ENCODE measurements around the gene MPRIP. TPM values are rescaled to one million over a fixed set of nuclear protein-coding genes. Genes with fewer than 3 reads are reported as not detected.

MPRIP gene
- total and polyA plus RNA-seq, 4 donors: 121 to 342 (median 175) TPM

- Histone ChIP-seq H3K9ac (ENCODE audit: insufficient read depth in 1 of 2, low read length in 2 of 2) (no peak overlapping the region), H3K36me3 (ENCODE audit: control insufficient read depth in 4 of 4, insufficient read depth in 4 of 4, low read length in 4 of 4) (peaks cover 0 to 13% (median 9%) of the 10 kb centered on the region in 4 donors), H3K9me3 (ENCODE audit: control insufficient read depth in 4 of 4, insufficient read depth in 3 of 4, low read length in 3 of 4) (no peaks in the 10 kb centered on the region), H3K27ac (ENCODE audit: low read depth in 1 of 2, low read length in 1 of 2) (peak overlapping the region in 1 of 2 donors; percentile 66), H3K27me3 (ENCODE audit: control insufficient read depth in 3 of 3, insufficient read depth in 3 of 3, low read length in 2 of 3) (no peaks in the 10 kb centered on the region), H3K4me1 (ENCODE audit: control insufficient read depth in 5 of 5, insufficient read depth in 5 of 5, low read length in 5 of 5) (peaks cover 0 to 31% (median 18%) of the 10 kb centered on the region in 5 donors), H3K4me3 (no peak overlapping the region)
- DNase-seq: peak; percentile 23 to 37 (median 26)
- ATAC-seq (ENCODE audit: insufficient read depth, low FRiP score): peak; percentile 68
- 35 to 54% methylated on average over 12 of the region's 12 CpGs for WGBS, 2 donors
- TF ChIP-seq CTCF (IDR thresholded peaks at IDR 0.05; ENCODE audit: control extremely low read depth, extremely low read depth): no peak
Measured at GRCh38 chr17:17063546-17064122, 21.4 kb downstream of the MPRIP start.

GRCh38 chr17:17064322-17064721 lies 22.1 kb downstream of the MPRIP start:
- H3K36me3 ChIP-seq (ENCODE audit: control insufficient read depth in 4 of 4, insufficient read depth in 4 of 4, low read length in 4 of 4): peaks cover 0 to 11% (median 7%) of the 10 kb centered on the region in 4 donors
- TF ChIP-seq CTCF (IDR thresholded peaks at IDR 0.05; ENCODE audit: control extremely low read depth, extremely low read depth): no peak
- no peak for ATAC-seq (ENCODE audit: insufficient read depth, low FRiP score)
- peak in 1 of 3 donors; percentile 3 for DNase-seq
- H3K9ac ChIP-seq (ENCODE audit: insufficient read depth in 1 of 2, low read length in 2 of 2): no peak overlapping the region
- 82 to 88% methylated on average over 7 of the region's 7 CpGs for WGBS, 2 donors
- H3K27me3 ChIP-seq (ENCODE audit: control insufficient read depth in 3 of 3, insufficient read depth in 3 of 3, low read length in 2 of 3): no peaks in the 10 kb centered on the region
- H3K4me3 ChIP-seq: no peak overlapping the region
- H3K9me3 ChIP-seq (ENCODE audit: control insufficient read depth in 4 of 4, insufficient read depth in 3 of 4, low read length in 3 of 4): no peaks in the 10 kb centered on the region
- H3K4me1 ChIP-seq (ENCODE audit: control insufficient read depth in 5 of 5, insufficient read depth in 5 of 5, low read length in 5 of 5): peaks cover 0 to 30% (median 18%) of the 10 kb centered on the region in 5 donors
- H3K27ac ChIP-seq (ENCODE audit: low read depth in 1 of 2, low read length in 1 of 2): peak overlapping the region in 1 of 2 donors; percentile 56

GRCh38 chr17:17066021-17066420 lies 23.8 kb downstream of the MPRIP start:
- no peak for TF ChIP-seq CTCF (IDR thresholded peaks at IDR 0.05; ENCODE audit: control extremely low read depth, extremely low read depth)
- ATAC-seq (ENCODE audit: insufficient read depth, low FRiP score) (no peak), DNase-seq (no peak)
- Histone ChIP-seq H3K27ac (ENCODE audit: low read depth in 1 of 2, low read length in 1 of 2) (no peak overlapping the region), H3K9ac (ENCODE audit: insufficient read depth in 1 of 2, low read length in 2 of 2) (no peak overlapping the region), H3K9me3 (ENCODE audit: control insufficient read depth in 4 of 4, insufficient read depth in 3 of 4, low read length in 3 of 4) (no peaks in the 10 kb centered on the region), H3K27me3 (ENCODE audit: control insufficient read depth in 3 of 3, insufficient read depth in 3 of 3, low read length in 2 of 3) (no peaks in the 10 kb centered on the region), H3K36me3 (ENCODE audit: control insufficient read depth in 4 of 4, insufficient read depth in 4 of 4, low read length in 4 of 4) (peaks cover 0 to 14% (median 4%) of the 10 kb centered on the region in 4 donors), H3K4me3 (no peak overlapping the region), H3K4me1 (ENCODE audit: control insufficient read depth in 5 of 5, insufficient read depth in 5 of 5, low read length in 5 of 5) (peaks cover 0 to 30% (median 23%) of the 10 kb centered on the region in 5 donors)
- 22 to 61% methylated on average over 2 of the region's 2 CpGs for WGBS, 2 donors

Data from lung (tissue), 12 donors.